GM12872 (cell line): ENCODE measurements around the gene CCDC40.

Source experiments
- CTCF ChIP-seq: IDR thresholded peaks from 3 replicates; pipeline ENCODE4 v1.5.1; 2011; ENCODE audit warnings: low read depth, mild to moderate bottlenecking, low read length, moderate library complexity; ENCODE audit not compliant: insufficient read depth

The CCDC40 gene

DNA sequence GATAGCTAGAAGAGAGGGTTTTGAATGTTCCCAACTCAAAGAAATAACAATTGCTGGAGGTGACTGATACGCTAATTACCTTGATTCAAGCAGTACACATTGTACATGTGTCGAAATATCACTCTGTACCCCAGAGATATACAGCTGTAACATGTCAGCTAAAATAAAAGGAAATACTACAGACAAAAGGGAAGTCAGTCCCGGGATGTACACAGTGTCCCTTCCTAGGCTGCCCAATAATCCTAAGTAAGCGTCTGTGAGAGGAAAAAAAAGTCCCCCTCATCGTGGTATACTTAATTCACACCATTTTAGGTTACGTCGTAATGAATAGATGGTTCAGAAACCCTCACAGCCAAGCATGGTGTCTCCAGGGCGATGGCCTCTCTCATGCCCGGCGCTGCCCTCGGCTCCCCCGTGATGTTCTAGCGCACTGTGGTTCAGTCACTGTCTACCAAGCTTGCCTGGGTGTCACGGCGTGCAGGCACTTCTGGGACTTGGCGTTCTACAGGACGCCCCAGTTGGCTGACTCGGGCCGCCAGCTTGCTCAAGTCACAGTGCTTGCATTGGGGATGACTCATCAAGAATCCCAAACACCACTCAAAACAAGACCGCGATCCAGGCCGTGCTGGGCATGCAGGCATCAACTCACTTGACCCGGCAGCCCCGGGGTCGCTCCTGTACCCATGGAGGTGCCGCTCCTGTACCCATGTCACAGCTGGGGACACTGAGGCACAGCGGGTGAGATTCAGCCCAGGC, 27.6 kb downstream of the CCDC40 start:
- TF ChIP-seq CTCF = no peak

GRCh38 chr17:80064696-80065095, 28.3 kb downstream of the CCDC40 start:
- no peak for TF ChIP-seq CTCF

DNA sequence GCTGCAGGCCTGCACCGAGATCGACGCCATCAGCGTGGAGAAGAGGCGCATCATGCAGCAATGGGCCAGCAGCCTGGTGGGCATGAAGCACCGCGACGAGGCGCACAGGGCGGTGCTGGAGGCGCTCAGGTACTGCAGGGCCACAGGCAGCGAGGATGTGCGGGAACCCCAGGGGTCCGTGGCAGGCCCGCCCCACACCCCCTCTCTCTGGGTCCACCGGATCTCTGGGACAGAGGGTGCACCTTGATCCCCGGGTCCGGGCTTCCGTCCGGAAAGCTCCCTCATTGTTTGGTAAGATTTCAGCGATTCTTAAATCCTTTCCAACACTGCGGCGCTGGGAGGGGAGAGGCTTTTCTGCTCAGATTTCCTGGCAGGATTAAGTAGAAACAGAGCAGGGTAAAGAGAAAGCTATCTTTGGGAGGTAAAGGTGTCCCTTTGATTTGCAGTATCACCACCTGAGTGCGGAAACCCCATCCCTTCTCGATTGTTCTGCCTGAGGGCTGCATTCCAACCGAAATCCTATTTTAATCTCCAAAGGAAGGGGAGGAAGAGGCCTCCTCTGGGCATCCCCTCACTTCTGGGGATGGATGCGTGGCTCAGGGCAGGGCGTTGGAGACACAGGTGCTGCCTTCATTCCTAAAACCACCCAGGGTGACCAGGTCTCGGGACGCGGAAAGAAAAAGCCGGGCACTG, 29.2 kb downstream of the CCDC40 start:
- no peak for TF ChIP-seq CTCF

GRCh38 chr17:80067393-80067986, 31.0 kb downstream of the CCDC40 start:
- no peak for TF ChIP-seq CTCF

- TF ChIP-seq CTCF = no peak
Observed at GRCh38 chr17:80068301-80069222, 32.1 kb downstream of the CCDC40 start.

GRCh38 chr17:80070375-80071115, 34.1 kb downstream of the CCDC40 start:
- no peak for TF ChIP-seq CTCF
